ENCODE results near the gene MYD88.

DNA sequence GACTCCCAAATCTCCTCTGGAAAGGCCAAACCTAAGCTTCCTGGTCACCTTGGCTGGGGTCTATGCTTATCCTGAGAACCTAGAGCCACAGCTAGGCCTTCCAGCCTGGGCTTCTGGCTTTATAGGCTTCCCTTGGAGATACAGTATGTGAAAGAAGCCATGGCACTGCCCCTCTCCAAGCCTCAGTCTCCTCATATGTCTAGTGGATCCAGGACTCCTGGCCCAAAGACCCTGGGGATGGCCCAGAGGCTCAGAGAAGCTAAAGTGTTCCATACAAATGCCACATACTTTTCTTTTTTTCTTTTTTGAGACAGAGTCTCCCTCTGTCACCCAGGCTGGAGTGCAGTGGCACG, 10.2 kb upstream of the MYD88 start:
- TF ChIP-seq, protein P1, sequence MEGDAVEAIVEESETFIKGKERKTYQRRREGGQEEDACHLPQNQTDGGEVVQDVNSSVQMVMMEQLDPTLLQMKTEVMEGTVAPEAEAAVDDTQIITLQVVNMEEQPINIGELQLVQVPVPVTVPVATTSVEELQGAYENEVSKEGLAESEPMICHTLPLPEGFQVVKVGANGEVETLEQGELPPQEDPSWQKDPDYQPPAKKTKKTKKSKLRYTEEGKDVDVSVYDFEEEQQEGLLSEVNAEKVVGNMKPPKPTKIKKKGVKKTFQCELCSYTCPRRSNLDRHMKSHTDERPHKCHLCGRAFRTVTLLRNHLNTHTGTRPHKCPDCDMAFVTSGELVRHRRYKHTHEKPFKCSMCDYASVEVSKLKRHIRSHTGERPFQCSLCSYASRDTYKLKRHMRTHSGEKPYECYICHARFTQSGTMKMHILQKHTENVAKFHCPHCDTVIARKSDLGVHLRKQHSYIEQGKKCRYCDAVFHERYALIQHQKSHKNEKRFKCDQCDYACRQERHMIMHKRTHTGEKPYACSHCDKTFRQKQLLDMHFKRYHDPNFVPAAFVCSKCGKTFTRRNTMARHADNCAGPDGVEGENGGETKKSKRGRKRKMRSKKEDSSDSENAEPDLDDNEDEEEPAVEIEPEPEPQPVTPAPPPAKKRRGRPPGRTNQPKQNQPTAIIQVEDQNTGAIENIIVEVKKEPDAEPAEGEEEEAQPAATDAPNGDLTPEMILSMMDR (IDR thresholded peaks at IDR 0.05): no peak
- no peak for TF ChIP-seq POLR2A (IDR thresholded peaks at IDR 0.05)
